Suprapubic skin (tissue), 4 donors: ENCODE measurements around the gene NAP1L1.

ENCODE experiments used
- CTCF ChIP-seq, 2 donors: fragments of 200-600 bp in 1 of 2; fragments of 450-650 bp in 1 of 2; sonication (generic) in 1 of 2; IDR thresholded peaks; one replicate each; pipeline ENCODE4 v1.5.1; 2016 to 2019; ENCODE audit warnings: antibody characterized with exemption in 2 of 2, mild to moderate bottlenecking in 1 of 2, moderate library complexity in 1 of 2
- EP300 ChIP-seq: sonication (generic); formaldehyde crosslinking; IDR thresholded peaks from one replicate; pipeline ENCODE4 v1.6.1; 2017; ENCODE audit warnings: antibody characterized with exemption
- POLR2A ChIP-seq, 2 donors: fragments of 450-650 bp; IDR thresholded peaks; one replicate each; pipeline ENCODE4 v1.6.1; 2017; ENCODE audit warnings: antibody characterized with exemption in 2 of 2, mild to moderate bottlenecking in 2 of 2, moderate library complexity in 2 of 2
- POLR2AphosphoS5 ChIP-seq, 3 donors: sonication (generic); formaldehyde crosslinking; IDR thresholded peaks; one replicate each; pipeline ENCODE4 v1.6.1; 2017; ENCODE audit warnings: antibody characterized with exemption in 3 of 3

- TF ChIP-seq CTCF (IDR thresholded peaks at IDR 0.05) (no peak), EP300 (no peak), POLR2A (IDR thresholded peaks at IDR 0.05) (no peak), POLR2AphosphoS5 (IDR thresholded peaks at IDR 0.05) (no peak)
Observed at GRCh38 chr12:76064904-76065303, 19.6 kb downstream of the NAP1L1 start.
